Erythroblast (primary cell): ENCODE results near the gene CCDC137.

Source experiments
- GATA1 ChIP-seq: IDR thresholded peaks from 2 replicates; pipeline ENCODE4 v1.6.1; 2011; ENCODE audit warnings: low read depth, mild to moderate bottlenecking, control low read depth, low read length, moderate library complexity
- POLR2A ChIP-seq: IDR thresholded peaks from 2 replicates; pipeline ENCODE4 v1.6.1; 2011; ENCODE audit warnings: mild to moderate bottlenecking, low read length

DNA sequence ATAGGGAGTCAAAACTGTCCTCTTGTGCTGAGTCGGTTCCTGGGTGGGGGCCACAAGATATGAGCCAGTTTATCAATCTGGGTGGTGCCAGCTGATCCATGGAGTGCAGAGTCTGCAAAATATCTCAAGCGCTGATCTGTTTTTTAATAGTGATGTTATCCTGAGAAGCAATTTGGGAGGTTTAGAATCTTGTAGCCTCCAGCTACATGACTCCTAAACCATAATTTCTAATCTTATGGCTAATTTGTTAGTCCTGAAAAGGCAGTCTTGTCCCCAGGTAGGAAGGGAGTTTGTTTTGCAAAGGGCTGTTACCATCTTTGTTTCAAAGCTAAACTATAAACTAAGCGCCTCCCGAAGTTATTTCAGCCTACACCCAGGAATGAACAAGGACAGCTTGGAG, 27.9 kb upstream of the CCDC137 start:
- TF ChIP-seq POLR2A (no peak), GATA1 (no peak)
